B cell (primary cell): ENCODE data around the gene IGF1.

Source experiments
- CTCF ChIP-seq: fragments of 200-600 bp; IDR thresholded peaks from one replicate; pipeline ENCODE4 v1.8.0; 2022; ENCODE audit warnings: antibody characterized with exemption, mild to moderate bottlenecking
- EZH2 ChIP-seq: IDR thresholded peaks from 2 replicates; pipeline ENCODE4 v1.6.1; 2012; ENCODE audit warnings: borderline replicate concordance, low read depth, mild to moderate bottlenecking, moderate library complexity, low read length; ENCODE audit not compliant: insufficient read depth, poor library complexity, severe bottlenecking

- TF ChIP-seq CTCF (no peak), EZH2 (no peak)
Measured at GRCh38 chr12:102413396-102413795, 67.0 kb downstream of the IGF1 start.
